ENCODE results near the gene PHGDH.
"Not testable (repeated sequence)": the region's sequence is repeated elsewhere in the genome, so short reads cannot be mapped to it uniquely, and the experiment has no call there.

Gene PHGDH

DNA sequence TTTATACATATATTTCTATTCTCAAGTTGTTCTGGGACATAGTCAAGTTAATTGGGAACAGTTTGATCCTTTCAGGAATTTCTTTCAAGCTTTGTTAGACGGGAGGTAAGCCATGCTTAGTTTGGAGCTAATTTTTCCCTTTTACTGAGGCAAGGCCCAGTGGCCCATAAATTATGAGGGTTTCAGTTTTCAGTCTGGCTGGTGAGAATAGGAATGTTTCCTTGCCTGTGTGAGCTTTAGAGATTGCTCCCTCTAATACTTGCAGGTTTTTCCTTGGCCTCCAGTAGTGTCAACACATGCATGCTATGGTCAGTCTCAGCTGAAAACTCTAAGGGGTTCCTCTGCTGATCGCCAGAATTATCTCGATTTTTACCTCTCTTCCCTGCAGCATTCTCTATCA lies 14.1 kb upstream of the PHGDH start:
- DNase-seq (ENCODE audit: low read depth in 2 of 2), result no peak

DNA sequence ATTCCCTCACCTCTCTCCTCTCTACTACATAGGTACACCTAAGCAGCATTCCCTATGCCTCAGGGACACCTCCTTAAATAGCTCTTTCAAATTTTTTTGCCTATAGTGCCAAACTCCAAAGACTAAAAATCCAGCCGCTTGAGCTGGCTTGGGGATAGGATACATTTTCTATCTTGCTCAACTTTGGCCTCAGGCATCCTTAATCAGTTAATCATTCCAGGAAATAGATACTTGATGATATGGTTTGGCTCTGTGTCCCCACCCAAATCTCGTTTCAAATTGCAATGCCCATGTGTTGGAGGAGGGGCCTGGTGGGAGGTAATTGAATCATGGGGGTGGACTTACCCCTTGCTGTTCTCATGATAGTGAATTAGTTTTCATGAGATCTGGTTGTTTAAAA lies 11.4 kb upstream of the PHGDH start:
- DNase-seq (ENCODE audit: low read depth in 2 of 2), result no peak

DNA sequence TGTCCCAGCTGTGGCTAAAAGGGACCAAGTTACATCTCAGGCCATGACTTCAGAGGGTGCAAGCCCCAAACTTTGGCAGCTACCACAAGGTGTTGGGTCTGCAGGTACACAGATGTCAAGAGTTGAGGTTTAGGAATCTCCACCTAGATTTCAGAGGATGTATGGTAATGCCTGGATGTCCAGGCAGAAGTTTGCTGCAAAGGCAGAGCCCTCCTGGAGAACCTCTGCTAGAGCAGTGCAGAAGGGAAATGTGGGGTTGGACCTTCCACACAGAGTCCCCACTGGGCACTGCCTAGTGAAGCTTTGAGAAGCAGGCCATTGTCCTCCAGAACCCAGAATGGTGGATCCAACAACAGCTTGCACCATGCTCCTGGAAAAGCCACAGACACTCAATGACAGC lies 10.1 kb upstream of the PHGDH start:
- no peak for DNase-seq (ENCODE audit: low read depth in 2 of 2)

DNA sequence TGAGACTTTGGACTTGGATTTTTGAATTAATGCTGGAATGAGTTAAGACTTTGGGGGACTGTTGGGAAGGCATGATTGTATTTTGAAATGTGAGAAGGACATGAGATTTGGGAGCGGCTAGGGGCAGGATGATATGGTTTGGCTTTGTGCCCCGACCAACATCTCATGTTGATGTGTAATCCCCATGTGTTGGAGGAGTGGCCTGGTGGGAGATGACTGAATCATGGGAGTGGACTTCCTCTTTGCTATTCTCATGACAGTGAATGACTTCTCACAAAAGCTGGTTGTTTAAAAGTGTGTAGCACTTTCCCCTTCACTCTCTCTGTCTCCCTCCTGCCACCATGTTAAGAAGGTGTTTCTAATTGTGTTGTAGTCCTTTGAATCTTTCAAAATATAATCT lies 9.3 kb upstream of the PHGDH start:
- peak; percentile 71 to 76 for DNase-seq (ENCODE audit: low read depth in 2 of 2)

DNA sequence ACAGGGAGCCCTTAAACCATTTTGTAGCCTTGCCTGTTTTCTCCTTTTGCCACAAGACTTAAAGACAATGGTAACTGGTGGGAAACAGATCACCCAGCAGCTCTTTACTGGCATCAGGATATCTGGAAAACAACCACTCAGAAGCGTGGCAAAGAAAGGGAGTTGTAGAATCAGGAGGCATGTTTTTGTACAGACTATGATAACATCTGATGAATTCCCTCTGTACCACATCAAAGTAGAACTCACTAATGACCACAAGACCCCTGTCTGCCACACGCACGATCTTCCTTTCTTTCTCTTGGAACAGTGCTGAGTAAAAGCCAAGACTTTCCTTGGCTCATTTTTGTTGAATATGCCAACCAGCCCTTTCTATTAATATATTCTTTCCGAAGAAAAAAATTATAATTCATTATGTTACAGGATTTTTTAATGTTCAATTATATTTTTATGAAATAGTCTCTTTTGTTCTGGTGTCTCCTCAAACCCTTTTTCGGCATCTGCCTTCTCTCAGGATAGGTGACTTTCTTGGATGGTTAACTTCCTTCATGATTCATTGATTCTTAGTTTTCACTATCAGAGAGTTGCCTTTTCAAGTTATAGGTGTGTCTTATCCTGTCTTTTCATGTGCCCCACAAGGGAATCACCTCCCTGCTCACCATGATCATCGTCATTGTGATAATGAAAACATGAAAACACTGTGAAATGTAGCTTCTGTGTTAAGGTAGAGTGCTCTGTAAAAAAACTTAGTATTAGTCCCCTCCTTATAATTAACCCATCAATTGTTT lies 7.9 kb upstream of the PHGDH start:
- DNase-seq (ENCODE audit: low read depth in 2 of 2), result no peak

DNA sequence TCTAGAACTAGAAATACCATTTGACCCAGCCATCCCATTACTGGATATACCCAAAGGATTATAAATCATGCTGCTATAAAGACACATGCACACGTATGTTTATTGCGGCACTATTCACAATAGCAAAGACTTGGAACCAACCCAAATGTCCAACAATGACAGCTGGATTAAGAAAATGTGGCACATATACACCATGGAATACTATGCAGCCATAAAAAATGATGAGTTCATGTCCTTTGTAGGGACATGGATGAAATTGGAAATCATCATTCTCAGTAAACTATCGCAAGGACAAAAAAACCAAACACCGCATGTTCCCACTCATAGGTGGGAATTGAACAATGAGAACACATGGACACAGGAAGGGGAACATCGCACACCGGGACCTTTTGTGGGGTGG lies 5.1 kb upstream of the PHGDH start:
- DNase-seq (ENCODE audit: low read depth in 2 of 2), result not testable (repeated sequence)

DNA sequence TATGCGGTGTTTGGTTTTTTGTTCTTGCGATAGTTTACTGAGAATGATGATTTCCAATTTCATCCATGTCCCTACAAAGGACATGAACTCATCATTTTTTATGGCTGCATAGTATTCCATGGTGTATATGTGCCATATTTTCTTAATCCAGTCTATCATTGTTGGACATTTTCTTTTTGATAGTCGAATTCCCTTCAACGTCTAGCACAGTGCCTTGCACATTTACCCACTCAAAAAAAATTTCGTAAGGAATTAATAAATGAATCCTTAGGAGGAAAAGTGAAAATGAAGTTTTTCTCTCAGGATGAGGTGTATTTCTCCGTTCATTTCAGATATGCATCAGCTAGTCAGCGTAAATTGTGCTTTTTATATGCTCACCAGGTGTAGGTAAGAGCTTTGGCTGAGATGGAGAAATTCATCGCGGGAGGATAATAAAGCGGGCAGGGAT lies 354 bp upstream of the PHGDH start:
- DNase-seq (ENCODE audit: low read depth in 2 of 2), result not testable (repeated sequence)

DNA sequence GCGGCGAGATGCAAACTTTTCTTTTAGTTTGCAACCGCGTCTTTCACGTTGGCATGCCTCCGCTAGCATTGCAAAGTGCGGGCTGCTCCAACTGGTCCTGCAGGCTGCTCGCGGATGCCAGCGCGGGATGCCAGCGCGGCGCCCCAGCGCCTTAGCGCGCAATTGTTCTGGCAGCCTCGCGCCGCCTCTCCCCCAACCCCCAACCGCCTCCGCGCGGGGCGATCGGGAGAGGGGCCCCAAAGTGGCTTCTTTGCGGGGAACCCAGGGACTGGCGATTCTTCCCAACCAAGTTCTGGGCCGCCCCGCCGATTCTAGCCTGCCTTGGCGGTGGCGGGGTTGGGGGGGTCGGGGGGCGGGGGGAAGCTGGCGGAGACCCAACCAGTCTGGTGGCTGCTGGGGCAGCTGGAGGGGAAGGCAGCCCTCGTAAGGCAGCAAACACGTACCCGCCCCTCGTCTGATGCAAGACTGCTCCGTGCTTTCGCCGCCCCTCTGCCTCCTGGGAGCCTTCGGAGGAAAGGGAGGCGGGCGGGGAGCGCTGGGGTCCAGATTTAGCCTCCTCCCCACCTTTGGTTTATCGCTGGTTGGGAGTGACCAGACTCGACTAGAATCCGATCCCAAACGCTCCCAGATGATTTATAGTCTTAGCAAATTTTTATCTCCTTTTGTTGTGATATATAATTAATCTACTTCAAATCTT lies 756 bp downstream of the PHGDH start:
- peak; percentile 91 to 93 for DNase-seq (ENCODE audit: low read depth in 2 of 2)

DNA sequence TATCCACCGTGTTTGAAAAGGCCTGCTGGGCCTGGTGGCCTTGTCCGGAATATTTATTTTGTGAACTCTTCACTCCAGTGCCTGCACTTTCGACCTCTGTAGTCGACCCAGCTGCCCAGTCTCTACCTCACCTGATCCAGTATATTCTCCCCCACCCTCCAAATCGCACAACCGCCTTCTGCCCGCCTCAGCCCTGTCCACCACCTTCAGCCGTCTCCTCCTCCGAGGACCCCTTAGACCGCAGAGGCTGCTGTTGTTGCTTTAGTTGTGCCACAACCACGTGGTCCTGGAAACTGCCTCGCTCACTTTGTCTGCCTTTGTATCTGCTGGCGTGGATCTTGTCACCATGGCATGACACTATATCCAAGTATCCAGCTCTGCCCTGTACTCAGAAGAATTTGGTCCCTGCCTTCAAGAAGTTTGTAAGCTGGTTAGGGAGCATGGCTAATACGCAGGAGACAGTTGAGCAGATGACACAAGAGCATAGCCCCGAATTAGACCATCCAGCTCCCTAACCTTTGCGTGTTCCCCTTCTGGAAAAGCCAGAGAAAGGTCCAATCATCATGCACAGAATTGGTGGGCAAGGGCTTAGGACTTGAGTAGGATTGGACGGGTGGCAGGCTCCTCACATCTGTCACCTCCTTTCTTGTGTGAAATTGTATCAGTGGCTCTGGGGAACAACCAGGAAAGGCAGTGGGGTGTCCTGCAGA lies 1.5 kb downstream of the PHGDH start:
- no peak for DNase-seq (ENCODE audit: low read depth in 2 of 2)

DNA sequence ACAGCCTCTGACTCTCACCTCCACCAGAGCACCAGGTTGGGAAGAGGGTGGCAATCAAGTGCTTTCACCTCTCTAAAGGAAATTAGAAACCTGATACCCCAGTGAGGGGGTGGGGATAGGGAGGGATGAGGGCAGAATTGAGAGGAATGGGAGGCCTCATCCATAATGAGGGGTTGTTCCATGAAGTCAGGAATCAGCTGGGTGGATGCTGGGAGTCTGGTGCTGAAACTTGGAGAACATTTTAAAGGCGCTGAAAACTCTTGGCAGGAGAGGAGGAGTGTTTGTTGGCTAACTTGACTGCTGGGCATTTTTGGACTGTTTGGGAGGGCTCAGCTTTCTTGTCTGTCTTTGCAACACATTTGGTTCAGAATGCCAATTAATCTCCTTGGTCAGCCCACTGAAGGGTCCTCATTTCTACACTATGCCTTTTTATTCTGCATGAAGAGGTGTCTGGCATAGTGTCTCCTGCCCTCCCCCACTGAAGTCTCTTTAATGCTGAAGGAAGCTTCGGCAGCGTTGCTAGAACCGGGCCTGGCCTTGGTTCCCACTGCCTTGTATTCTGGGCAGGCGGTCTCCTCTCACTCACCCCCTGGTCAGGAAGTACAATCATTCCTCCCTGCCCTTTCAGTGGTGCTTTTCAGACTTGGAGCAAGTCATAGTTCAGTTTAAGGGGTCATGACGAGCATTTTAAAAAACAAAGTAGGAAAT lies 2.2 kb downstream of the PHGDH start:
- no peak for DNase-seq (ENCODE audit: low read depth in 2 of 2)

DNA sequence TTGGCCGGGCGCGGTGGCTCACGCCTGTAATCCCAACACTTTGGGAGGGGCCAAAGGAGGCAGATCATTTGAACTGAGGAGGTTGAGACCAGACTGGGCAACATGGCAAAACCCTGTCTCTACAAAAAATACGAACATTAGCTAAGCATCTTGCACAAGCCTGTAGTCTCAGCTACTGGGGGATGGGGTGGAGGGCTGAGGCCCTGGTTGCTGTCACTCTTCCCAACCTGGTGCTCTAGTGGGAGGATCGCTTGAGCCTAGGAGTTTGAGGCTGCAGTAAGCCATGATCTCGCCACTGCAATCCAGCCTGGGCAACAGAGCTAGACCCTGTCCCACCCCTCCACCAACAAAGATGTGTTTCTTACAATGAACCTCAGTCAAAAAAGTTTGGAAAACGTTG lies 2.8 kb downstream of the PHGDH start:
- no peak for DNase-seq (ENCODE audit: low read depth in 2 of 2)

DNA sequence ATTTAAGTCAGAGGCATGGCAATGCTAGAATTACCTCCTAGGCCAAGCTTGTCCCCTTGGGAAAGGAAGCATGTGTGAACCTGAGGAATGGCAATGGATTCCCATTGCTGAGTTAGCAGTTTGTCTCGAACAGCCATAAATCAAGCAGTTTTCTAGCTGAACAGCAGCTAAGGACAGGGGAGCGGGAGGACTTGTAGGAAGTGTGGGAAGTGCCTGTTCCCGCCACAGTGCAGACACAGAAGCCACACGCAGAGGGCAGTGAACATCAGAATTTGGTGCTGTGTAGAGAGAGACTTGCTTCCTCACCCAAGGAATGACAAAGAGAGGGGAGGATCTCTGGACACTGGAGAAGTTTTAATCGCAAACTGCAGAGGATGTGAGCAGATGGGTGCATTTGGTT lies 3.8 kb downstream of the PHGDH start:
- DNase-seq (ENCODE audit: low read depth in 2 of 2), result no peak

DNA sequence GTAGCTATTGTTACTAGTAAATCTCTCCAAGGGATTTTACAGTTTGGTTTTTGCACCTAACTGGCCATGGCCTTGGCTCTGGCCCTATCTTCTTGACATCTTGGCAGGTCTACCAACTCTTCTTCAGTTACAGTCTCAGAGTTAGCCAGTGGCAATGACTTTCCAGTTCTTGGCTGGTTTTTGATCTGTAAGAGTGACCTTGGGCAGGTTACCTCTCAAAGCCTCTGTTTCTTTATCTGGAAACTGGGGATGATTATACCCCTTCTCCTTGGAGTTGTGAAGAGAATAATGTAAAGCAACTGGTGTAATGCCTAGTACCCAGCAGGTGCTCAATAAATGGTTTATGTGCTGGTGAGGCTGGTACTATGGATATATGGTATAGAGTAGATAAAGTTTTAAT lies 6.7 kb downstream of the PHGDH start:
- no peak for DNase-seq (ENCODE audit: low read depth in 2 of 2)

DNA sequence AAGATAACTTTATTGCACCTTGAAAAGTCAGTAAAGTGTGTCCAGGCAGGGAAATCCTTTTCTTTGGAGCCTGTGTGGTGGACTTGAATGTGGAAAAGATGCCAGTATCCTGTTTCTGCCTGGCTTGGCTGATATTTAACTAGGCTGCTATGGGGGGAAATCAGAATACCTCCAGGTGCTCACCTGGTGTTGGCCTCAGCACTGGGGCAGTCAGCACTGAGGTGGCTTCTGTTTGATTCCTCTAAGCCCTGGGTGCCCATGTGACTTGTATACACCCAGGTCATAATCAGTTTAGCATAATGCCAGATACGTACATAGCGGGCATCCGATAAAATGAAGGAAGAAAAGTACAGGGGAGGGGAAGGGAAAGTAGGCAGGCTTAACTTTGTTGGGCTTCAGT lies 7.2 kb downstream of the PHGDH start:
- DNase-seq (ENCODE audit: low read depth in 2 of 2), result no peak

DNA sequence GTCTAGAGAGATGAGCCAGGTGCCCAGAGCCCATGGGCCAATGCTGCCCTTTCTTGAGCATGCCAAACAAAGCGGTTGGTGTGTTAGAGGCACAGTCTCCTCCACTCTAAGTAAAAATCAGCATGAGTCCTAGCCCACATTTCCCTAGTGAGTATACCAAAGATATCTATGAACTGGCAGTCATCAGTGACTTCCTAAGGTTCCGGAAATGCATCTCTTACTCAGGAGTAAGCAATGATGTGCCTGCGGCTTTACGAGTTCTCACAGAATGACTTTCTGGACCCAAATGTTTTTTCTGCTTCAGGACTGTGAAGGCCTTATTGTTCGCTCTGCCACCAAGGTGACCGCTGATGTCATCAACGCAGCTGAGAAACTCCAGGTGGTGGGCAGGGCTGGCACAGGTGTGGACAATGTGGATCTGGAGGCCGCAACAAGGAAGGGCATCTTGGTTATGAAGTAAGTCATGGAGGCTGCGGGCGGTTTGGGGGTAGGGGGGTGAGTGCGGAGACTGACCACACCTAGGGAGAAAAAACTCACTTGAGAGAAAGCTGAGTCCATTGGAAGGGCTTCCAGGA lies 9.2 kb downstream of the PHGDH start:
- DNase-seq (ENCODE audit: low read depth in 2 of 2), result no peak

DNA sequence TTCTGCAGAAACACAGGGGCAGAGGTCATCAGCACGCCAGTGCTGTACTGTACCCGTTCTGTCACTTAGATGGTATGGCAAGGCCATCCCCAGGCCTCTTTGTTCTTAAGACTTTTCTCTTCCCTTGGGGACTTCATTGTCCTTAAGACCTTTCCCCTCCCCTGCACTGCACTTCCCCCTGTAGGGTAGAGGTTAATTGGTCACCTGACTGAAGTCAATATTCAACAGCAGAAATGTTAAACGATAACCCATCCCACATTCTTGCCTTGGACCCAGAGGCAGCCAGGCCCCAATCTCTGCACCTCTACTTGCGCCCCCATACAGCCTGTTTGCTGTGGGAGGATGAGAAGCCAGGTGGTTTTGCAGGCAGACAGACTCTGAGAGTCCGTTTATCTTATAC lies 10.2 kb downstream of the PHGDH start:
- DNase-seq (ENCODE audit: low read depth in 2 of 2), result no peak

DNA sequence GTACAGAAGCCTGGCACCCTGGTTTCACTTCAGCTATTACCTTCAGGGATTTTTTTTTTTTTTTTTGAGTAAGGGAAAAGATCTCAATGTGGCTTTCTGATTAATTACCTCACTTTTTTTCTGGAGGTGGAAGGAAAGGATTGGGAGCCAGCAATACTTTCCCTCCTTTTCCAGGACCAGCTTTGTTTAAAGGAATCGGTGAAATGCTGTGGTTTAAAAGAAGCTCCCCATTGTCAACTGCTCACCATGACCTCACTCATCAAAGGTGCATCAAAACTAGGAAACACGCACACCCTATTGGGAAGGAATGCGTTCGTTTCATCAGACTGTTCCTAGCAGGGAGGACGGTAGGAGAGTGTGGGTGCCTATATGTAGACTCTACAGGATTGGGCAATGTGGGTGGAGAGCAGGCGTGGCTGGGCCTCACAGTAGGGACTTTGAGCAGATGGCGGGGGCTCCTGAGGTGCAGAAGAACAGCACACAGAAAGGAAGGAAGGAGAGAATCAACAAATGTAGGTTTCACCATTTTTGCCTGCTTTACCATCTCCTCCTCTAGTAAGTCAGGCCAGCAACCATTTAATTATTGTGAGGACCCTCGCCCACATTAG lies 13.0 kb downstream of the PHGDH start:
- no peak for DNase-seq (ENCODE audit: low read depth in 2 of 2)

DNA sequence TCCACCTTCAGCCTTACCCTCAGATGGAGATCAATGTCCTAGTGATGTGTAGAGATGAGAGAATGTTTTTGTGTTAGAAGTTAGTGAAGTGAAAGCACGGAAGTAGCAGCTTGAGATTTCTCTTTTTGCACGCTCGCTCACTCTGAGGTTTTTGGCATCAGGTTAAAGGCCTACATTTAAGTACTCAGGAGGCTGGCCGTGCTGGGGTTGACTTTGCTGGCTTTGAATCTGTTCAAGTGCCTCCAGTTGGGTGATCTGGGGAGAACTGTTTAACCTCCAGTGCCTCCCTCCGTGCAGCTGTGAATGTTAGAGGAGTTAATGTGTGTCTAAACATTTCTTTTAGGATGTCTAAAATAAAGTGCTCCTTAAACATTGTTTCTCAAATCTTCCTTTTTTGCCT lies 13.9 kb downstream of the PHGDH start:
- DNase-seq (ENCODE audit: low read depth in 2 of 2), result no peak

DNA sequence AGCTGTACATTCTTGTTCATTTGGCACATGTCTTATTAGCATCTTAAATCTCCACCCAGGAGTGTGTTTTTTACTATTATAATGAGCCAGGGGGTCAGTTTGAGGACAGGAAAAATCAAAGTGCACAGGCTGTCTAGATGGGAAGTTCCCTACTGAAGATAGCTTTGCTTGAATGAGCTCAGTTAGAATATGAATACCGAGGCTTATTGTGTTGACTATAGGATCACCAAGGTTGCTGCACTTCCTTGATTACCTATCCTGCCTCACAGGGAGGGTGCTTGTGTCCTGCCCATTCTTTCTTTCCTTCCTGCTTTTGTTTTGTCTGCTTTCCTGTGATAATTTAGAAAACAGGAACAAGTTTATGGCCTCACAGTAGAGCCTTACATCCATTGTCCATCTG lies 16.3 kb downstream of the PHGDH start:
- no peak for DNase-seq (ENCODE audit: low read depth in 2 of 2)

DNA sequence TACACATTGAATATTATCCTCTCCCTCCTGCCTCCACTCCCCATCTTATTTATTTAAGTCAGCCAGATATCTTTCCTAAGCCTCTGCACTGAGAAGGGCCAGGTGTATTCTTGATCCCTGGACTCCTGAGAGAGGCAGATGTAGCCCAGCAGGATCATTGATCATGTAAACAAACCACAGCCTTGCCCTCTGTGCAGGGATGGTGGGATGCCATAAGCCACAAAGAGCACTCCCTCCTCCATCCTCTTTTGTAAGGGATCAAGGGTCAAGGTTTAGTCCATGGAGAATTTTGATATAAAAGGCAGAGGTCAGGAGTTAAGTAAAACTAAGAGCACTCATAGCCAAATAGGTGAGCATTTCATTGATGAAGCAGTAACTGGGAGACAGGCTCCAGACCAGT lies 17.3 kb downstream of the PHGDH start:
- DNase-seq (ENCODE audit: low read depth in 2 of 2), result no peak

DNA sequence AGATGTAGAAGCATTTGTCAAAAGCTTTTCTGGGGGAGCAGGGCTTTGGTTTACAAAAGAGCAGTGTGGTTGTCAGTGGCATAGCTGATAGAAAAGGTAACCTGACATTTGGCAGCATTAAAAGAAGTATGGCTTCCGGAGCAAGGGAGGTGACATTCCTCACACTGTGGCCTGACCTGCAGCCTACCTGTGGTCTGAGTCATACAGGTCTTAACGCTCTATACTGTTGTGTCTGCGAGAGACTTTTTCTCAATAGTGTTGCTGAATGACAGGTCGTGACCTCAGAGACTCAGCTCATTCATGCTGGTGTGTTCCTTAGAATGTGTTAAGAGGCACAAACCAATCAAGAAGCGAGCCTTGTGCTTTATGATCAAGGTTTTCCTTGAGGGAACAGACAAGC lies 19.3 kb downstream of the PHGDH start:
- no peak for DNase-seq (ENCODE audit: low read depth in 2 of 2)
